NCI-H2227 treated with DMSO at 0.1 percent for 48 hours (cell line): ENCODE data around the gene MDC1.

Experiments used
- DNase-seq: peaks from one replicate; lab custom pipeline; 2025; lab: John Stamatoyannopoulos, UW

Gene MDC1

GRCh38 chr6:30700340-30700739, 16.7 kb downstream of the MDC1 start:
- DNase-seq: no peak

- DNase-seq: no peak
These were observed 20.6 kb downstream of the MDC1 start for GRCh38 chr6:30696432-30696831.

- DNase-seq: peak; percentile 46
These were observed 25.8 kb downstream of the MDC1 start for GRCh38 chr6:30691208-30691847.

GRCh38 chr6:30690403-30691207, 26.5 kb downstream of the MDC1 start, which contains the start of gene NRM:
TSS of gene NRM (minus strand) at chr6:30690984. CDS start at chr6:30690974, 10 bp downstream.
- peak; percentile 92 for DNase-seq

GRCh38 chr6:30689985-30690384, 27.1 kb downstream of the MDC1 start:
- DNase-seq: no peak

- no peak for DNase-seq
These were observed 27.8 kb downstream of the MDC1 start for GRCh38 chr6:30689022-30689865.

GRCh38 chr6:30688569-30688968, 28.5 kb downstream of the MDC1 start:
- DNase-seq: no peak

- DNase-seq: peak; percentile 50
These were observed 29.2 kb downstream of the MDC1 start for GRCh38 chr6:30687659-30688431.

- peak; percentile 79 for DNase-seq
These were observed 30.0 kb downstream of the MDC1 start for GRCh38 chr6:30686908-30687658.

GRCh38 chr6:30686009-30686907, 30.8 kb downstream of the MDC1 start, which contains the start of gene PPP1R18:
TSS of gene PPP1R18 (minus strand) at chr6:30686645. CDS start at chr6:30686018, 627 bp downstream.
- peak; percentile 46 for DNase-seq

GRCh38 chr6:30685157-30686008, 31.7 kb downstream of the MDC1 start:
- no peak for DNase-seq

- DNase-seq: no peak
These were observed 32.5 kb downstream of the MDC1 start for GRCh38 chr6:30684386-30685156.

- no peak for DNase-seq
These were observed 33.1 kb downstream of the MDC1 start for GRCh38 chr6:30683980-30684338.

GRCh38 chr6:30683183-30683979, 33.7 kb downstream of the MDC1 start:
- DNase-seq: no peak

- peak; percentile 2 for DNase-seq
These were observed 34.7 kb downstream of the MDC1 start for GRCh38 chr6:30682143-30683117.

GRCh38 chr6:30681766-30682142, 35.3 kb downstream of the MDC1 start:
- DNase-seq: no peak
